Sigmoid colon (tissue), 3 donors: ENCODE data around the gene KRT83.
A peak's percentile ranks its signal among the peaks of the same experiment; 100 is the strongest.

Experiments used
- POLR2A ChIP-seq, 2 donors: fragments of 450-650 bp; IDR thresholded peaks; one replicate each; pipeline ENCODE4 v1.6.1; 2016; ENCODE audit warnings: antibody characterized with exemption in 2 of 2, mild to moderate bottlenecking in 2 of 2, moderate library complexity in 2 of 2
- TF ChIP-seq, protein P1 (sequence below), 4 experiments: fragments of 450-650 bp in 3 of 4; fragments of 200-600 bp in 1 of 4; IDR thresholded peaks; one replicate each; pipeline ENCODE4 v1.5.1; 2016 to 2019; ENCODE audit warnings: antibody characterized with exemption in 4 of 4, mild to moderate bottlenecking in 3 of 4, moderate library complexity in 2 of 4

- TF ChIP-seq, protein P1, sequence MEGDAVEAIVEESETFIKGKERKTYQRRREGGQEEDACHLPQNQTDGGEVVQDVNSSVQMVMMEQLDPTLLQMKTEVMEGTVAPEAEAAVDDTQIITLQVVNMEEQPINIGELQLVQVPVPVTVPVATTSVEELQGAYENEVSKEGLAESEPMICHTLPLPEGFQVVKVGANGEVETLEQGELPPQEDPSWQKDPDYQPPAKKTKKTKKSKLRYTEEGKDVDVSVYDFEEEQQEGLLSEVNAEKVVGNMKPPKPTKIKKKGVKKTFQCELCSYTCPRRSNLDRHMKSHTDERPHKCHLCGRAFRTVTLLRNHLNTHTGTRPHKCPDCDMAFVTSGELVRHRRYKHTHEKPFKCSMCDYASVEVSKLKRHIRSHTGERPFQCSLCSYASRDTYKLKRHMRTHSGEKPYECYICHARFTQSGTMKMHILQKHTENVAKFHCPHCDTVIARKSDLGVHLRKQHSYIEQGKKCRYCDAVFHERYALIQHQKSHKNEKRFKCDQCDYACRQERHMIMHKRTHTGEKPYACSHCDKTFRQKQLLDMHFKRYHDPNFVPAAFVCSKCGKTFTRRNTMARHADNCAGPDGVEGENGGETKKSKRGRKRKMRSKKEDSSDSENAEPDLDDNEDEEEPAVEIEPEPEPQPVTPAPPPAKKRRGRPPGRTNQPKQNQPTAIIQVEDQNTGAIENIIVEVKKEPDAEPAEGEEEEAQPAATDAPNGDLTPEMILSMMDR (IDR thresholded peaks at IDR 0.05), result peak; percentile 72 to 94 (median 91)
- TF ChIP-seq POLR2A (IDR thresholded peaks at IDR 0.05), result no peak
These were observed 42.4 kb downstream of the KRT83 start for GRCh38 chr12:52278575-52279421.
